Myocyte (in vitro differentiated cells): Measurements from ENCODE around the gene C18orf63. TPM values are rescaled to one million over a fixed set of nuclear protein-coding genes. Genes with fewer than 3 reads are reported as not detected.

Source experiments
- DNase-seq: peaks from one replicate; pipeline ENCODE4 v3.0.0-alpha.2; 2012; ENCODE audit warnings: low read depth
- total RNA-seq: library from RNA; depleted of rRNA; stranded (reverse); fragments of >200 nt; gene quantifications from 2 replicates; pipeline ENCODE4 v1.2.3, GENCODE V29; 2014

C18orf63 gene
- total RNA-seq, 1 donor from 2014 or later, result not detected

DNA sequence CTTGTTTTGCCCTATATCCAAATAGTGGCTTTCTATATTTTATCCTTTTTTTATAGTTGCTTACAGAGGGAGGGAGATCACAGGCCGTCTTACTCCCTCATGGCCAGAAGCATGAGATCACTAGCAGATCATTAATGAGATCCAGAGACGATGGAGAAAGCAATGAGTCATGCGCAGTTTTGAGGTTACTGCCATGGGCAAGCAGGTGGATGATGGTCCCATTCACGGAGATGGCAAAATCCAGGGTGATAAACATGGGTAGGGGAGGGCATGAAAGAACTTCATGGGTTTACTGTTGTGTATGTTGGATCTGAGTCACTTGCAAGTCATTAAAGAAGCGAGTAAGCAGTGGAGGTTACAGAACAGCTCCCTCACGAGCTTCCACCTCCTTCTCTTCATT, 60.4 kb downstream of the C18orf63 start:
- DNase-seq, result peak; percentile 2

DNA sequence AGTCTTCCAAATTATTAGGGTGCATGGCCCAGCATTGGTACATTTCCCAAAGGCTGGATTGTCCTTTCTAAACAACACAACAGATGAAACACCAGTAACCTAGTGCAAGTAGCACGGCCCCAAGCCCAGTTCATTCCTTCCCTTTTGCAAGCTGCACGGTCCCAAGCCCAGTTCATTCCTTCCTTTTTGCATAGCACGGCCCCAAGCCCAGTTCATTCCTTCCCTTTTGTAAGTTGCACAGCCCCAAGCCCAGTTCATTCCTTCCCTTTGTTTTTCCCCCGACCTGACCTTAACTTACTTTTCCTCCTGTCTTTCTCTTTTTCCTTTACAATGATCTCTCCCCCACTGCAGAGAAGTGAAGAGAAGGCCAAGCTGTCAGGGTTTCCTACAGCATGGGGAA, 60.9 kb downstream of the C18orf63 start:
- no peak for DNase-seq

DNA sequence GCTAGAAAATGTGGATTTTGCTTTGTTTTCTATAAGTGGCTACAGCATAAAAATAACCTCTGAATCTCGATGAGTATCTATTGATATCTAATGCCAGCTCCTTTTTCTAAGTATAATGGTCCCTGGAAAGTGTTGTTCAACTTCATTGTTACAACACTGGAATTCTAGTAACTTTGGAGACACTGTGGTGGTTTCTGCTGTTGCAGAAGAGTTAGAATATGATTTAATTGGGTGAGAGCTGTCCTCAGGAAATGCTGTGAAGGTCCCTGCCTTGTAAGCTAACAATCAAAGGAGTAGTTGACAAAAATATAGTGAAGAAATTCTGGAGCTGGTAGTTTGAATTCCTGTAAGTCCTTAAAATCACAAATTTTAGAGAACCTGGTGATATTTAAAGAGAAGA, 62.1 kb downstream of the C18orf63 start:
- no peak for DNase-seq

DNA sequence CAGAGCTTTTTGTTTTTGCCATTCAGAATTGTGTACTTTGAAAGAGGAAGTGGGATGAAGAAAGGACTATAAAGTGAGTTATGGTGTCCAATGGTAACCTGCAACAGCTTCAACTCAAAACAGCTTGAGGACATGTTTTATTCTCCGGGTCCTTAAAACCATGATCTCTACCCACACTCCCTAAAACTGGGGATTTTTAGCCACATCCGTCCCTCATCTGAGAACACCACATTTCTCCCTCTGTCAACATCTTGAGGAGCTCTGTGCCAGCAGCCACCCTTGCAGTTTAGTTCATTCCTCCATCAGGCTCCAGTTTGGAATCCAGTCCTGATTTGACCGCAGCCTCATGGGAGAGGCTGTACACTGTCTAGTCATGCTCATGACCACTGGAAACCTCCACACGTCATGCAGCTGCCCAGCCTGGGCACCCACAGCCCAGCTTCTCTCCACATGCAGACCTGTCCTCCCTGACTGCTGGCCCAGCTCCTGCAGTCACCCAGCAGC, 62.6 kb downstream of the C18orf63 start:
- DNase-seq, result peak; percentile 28

DNA sequence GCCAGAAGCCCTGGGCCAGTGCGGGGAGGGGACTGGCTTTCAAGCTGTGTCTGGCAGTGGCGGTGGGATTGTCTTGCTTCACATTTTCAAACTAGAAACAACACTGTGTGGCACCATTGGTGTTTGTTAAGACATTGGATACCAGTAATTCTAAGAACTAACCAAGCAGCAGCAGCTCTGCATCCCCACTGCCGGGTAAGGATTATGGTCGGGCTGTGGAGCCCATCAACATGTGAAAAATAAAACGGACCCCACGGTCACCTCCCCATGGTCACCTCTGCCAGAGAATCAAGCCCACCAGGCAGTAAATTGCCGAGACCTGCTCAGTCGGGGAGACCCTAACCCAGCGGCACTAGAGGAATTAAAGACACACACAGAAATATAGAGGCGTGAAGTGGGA, 65.3 kb downstream of the C18orf63 start:
- no peak for DNase-seq

DNA sequence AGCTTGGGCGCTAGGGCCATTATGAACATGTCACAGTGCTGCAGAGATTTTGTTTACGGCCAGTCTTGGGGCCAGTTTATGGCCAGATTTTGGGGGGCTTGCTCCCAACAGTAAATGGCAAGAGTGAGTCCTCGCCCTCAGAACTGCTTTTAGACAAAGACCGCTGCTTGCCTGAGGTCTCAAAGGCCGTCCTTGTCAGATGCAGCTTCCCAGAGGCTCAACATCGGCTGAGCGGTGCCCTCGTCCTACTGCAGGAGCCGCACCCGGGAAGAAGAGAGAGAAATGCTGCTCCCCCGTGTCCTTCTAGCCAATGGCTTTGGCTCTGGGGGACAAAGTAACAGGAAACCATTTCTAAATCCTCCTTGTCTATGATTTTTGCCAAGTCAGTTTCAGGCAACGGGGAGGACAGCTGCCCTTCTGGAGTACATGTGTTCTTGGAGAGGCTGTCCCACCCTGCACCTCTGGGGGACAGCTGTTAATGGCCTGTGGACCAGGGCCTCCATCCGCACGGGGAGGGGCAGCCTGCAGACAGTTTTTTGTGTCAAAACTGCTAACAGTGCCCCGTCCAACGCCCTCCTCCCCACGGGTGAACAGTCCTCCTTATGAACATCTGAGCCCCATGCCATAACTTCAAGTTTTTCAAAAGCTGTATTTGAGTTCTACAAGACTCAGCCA, 66.1 kb downstream of the C18orf63 start:
- peak; percentile 6 for DNase-seq

DNA sequence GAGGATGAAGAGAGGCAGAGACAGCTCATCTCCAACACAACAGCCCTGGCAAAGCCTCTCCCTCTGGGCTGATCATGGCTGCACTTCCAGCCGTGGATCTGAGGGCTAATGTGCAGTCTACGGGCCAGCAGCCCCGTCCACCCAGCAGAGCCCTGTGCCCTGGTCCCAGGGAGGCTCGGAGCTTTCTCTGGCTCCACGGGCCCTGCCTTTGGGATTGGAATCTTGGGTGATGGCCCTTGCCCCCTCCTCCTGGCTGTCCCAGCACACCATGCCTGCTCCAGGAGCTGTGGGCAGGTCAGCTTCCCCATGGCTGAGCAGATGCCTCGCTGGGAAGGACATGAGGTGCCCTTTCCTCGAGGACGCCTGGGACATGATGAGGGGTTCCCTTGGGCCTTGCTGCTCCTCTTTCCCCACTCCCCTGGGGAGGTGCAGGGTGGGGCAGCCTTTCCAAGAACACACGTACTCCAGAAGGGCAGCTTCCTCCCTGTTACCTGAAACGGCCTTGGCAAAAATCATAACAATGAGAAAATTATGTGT, 66.9 kb downstream of the C18orf63 start:
- no peak for DNase-seq

DNA sequence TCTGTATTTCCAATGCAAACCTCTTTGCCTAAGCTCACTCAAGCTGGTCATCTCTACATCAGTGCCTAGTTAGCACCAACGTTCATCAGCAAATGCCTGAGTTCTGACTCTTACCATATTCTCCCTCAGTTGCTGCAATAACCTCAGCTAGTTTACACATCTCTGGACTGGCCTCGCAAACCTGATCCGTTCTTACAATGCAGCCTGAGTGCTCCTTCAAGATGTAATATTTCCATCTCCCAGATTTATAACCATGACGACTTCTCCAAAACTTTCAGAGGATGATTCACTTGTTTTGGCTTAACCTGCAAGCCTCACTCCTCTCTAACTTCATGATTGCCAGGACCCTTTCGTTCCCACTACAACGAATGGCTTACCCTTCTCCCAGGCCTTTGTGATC, 71.7 kb downstream of the C18orf63 start:
- DNase-seq, result no peak

DNA sequence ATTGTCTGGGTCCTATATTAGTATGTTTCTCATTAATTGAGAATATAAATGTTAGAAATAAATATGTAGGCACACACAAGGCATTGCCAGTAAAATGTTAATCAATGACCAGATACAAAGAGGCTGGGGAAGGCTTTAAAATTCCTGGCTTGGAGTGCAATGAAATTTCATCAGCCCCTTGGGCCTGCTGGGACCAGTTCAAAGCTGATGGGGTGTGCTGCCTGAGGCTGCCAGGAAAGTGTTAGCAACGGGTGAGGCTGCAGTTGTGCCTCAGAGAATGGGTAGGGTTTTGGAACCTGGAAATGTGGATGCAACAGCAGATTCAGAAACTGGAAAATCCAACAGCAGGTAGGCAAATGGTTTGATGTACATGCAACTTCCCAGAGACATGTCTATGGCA, 72.6 kb downstream of the C18orf63 start:
- no peak for DNase-seq

DNA sequence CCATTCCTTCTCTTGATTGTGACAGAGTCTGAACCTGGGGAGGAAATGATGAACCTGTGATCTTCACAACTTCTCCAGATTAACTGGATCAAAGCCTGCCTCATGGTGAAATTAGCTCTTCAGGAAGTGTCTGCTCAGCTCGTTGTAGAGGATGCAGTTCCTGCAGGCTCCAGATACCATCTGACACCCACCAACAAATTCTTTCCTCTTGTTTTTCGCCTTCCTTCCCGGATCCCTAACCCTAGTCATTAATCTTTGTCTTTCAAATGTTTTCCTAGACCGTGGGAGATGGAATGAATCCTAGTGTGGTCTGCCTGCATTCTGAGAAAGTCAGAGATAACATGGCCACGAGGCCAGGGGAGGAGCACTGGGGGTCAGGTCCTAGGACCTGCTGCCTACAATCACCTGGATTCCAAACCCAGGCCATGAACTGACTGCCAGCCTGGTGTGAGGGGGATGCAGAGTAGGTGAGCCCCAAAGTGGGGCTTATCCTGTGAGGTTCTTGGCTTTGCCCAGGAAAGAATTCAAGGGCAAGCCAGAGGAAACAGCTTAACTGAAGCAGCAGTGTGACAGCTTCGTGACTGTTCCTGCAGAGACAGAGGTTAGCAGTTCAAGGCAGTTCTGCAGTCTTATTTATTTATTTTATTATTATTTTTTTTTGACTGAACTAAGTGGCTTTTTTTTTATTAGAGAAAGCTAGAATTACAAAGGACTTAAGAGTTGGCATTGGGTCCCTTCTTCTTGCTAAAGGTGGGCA, 73.7 kb downstream of the C18orf63 start:
- DNase-seq, result no peak

DNA sequence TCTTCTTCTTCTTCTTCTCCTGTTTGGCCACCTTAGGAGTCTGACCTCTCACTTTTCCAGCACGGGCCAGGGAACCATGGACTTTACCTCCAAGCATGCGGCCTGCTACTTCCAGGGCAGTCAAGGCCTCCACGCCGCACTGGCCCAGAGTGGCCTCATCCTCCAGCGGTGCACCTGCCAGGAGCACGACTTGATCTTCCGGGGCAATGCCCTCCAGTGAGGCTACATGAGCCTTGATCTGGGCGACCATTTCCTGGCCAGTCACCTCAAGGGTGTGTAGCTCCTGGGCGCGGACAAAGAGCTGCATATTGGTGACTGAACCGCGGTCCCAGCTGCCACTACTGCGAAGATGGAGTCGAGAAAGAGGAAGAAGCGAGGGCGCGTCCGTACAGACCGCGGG, 74.4 kb downstream of the C18orf63 start:
- DNase-seq, result no peak

DNA sequence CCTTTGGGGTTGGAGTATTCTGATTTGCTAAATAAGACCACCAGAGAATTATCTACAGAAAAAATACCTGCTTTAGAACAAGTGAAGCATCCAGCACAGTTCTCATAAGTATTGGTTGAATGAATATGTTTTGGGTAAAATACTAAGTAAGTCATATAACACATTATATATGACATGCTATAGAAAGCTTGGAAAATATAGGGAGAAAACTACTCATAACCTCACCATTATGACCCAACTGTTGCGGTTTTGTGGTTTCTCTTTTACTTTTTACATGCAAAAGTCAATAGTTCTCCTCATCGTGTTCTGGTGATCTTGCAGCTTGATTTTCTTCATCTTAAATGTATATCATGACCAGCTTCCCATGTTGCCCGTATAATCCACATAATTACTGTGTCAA, 75.3 kb downstream of the C18orf63 start:
- DNase-seq, result no peak

DNA sequence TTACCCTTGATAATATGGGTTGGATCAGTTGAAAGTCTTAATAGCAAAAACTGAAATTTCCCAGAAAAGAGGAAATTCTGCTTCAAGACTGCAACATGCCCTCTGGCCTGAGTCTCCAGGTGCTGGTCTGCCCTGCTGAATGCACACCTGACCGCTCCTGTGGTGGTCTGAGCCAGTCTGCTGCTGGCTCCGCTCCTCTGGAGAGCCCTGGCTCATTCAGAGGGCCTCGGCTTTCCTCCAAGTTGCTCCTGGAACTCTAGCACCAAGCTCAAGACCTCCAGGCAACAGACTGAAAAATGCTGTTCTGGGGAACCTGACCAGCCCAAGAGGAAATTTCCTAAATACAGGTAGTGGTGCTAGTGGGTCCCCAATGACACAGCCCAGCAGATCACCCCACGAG, 76.7 kb downstream of the C18orf63 start:
- no peak for DNase-seq

DNA sequence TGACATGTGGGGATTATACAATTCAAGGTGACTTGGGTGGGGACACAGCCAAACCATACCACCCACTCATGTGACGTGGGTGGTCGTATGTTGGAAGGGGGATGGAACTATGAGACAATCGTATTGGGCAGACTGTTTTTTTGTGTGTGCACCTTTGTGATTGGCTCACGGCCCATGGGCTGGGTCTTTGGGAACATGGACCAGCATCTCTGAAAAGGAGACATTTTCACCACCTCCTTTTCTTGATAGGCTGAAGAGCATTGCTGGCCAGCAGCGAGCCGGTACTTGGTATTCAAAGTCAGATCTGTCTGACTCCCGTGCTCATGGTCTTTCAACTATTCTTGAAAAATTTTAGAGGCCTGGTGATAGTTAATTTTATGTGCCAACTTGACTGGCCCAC, 79.4 kb downstream of the C18orf63 start:
- no peak for DNase-seq

DNA sequence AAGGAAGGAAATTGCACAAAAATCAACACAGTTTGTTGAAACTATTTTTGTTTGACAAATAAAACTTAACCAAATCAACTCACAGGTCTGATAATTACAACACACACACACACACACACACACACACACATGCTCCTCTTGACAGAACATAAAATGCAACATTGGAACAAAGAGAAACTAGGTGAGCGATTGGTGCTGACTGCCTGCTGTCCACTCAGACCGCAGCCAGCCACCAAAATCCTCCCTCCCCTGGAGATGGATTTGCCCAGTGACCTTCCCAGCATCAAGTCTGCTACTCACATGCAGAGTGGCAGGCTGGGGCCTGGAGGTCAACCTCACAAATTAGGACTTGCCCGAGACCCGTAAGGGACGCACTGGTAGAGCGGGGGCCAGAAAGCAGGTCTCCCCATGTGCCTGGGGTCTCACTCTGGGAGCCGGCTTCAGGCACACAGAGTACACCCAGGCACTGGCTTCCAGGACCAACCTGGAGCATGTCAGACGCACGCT, 80.1 kb downstream of the C18orf63 start:
- peak; percentile 18 for DNase-seq

DNA sequence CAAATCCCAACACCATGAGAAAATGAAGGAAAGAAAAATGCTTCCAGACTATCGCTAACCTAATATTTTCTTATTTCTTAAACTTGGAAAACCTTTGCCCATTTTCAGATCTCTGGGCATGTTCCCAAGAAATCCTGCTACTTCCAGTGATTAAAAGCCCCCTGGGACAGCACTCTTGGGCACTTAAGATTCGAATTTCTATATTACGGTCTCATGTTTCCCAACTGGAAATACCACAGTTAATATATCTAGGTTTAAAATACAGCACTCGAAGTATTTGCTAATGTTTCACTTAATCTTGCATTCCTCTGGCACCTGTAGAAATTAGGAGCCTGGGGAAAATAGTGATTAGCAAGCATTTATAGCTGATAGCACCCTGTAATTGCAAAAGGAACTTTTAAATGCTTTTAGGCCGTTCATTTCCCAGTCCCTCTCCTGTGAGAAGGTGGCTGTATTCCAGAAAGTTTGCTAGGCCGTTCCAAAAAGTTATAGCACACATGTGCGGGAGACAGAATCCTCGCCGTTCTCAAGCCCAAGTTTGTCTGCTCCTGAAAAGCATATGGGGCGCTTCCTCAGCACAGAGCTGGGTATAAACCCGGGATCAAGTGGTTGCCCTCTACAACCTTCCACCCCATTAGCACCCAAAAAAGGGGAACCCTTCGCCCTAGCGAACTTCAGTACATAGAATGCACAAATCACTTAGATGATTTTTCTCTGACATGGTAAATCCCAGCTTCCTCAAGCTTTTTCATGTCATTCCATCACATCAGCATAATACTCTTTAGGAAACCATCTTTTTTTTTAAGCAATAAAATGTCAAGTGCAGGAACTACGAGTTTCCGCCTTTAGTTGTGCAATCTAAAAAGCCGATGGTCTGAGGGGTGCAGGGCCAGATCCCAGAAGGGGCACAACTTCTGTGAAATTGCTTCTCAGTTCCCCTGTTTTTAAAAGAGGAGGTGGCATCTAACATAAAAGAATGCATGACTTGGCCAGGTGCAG, 80.8 kb downstream of the C18orf63 start:
- DNase-seq, result peak; percentile 45

DNA sequence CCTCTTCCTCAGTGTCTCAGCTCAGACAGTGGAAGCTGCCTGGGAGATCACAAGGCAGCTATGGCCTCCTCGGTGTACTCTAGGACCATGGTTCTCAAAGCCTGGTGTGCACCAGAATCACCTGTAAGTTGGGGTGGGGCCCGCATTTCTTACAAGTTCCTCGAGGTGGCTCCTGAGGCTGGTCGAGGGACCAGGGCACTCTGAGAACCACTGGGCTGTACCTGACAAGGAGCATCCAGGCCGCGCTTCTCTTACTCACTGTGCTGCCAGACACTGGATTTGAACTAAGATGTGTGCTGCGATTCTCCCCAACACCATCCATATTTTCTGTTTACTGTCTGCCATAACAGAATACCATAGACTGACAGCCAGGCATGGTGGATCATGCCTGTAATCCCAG, 81.9 kb downstream of the C18orf63 start:
- DNase-seq, result no peak

DNA sequence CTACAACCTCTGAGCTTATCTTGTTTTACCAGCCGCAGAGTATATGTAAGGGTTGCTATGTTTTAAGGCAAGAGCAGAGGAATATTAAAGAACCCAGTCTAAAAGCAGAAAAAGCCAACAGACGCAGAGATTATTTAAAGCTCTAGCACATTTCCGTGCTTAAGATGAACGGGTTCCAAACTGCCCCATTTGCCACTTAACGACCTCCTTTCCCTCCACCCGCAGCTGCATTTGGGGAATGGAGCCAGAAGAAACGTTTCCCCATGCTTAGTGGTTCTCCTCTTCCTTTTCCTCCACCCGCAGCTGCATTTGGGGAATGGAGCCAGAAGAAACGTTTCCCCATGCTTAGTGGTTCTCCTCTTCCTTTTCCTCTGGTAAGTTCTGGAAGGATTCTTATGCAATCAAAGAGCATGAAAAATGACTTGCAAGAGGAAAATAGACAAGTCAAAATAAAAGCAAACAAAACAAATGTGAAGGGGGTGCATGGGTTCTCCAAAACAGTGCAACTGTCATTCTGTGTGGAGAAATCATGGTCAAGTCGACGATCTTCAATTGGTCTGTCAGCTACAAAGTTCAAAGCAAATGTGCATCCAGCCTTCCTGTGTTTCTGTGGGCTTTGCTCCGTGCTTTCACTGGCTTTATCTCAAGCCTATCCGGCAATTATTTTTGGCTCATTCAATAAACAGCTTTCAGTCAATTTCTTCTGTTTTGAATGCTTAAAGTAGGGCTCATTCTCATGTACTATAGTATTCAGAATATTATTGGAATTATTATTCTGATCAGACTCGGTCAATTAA, 83.7 kb downstream of the C18orf63 start:
- DNase-seq, result no peak

DNA sequence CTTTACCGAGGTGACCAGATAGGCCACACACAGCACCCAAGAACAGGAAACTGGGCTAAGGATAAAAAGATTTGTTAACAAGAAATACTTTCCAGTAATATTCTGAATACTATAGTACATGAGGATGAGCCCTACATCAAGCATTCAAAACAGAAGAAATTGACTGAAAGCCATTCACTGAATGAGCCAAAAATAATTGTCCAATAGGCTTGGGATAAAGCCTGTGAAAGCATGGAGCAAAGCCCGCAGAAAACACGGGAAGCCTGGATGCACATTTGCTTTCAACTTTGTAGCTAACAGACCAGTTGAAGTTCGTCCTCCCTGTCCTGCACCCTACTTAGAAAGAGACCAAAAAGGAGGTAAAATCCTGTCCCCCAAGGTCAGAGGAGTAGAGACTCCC, 85.2 kb downstream of the C18orf63 start:
- no peak for DNase-seq

DNA sequence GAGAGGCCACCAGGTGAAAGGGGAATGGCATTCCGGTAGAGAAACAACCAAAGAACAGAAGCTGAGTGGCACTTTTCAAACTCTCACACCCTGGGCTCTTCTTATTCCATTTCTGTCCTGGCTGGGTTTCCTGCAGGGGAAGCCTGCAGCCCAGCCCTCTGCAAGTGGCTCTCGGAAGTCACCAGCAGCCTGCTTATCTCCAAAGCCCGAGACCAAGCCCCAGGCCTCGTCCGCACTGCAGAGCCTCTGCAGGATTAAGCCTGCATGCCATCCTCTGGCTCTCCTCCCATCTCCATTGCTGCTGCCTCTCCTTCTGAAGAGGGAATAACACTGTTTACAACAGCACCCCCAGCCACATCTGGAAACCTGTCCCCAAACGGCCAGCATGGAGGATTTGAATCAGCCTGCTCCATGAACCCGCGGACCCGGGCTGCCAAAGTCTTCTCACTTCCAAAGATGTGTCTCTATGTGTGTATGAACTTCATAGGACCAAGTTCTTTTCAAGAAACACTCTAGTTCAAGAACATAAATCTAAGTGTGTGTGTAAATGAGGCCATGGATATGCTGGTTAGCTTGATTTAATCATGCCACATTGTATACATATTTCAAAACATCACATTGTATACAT, 87.3 kb downstream of the C18orf63 start:
- no peak for DNase-seq
